Bronchial epithelial cell (primary cell): ENCODE results near the gene CALHM3. TPM values are rescaled to one million over a fixed set of nuclear protein-coding genes. Genes with fewer than 3 reads are reported as not detected.

ENCODE experiments used
- DNase-seq: peaks from one replicate; pipeline ENCODE4 v3.0.0-alpha.2; 2010; ENCODE audit warnings: low read depth
- FAIRE-seq: peaks from 2 replicates; lab custom pipeline; 2011; peaks lifted over from hg19 to GRCh38; lab: Jason Lieb, UNC
- H3K27me3 ChIP-seq: 2 replicates; pipeline ENCODE4 v1.5.1; 2011; ENCODE audit warnings: low read length; ENCODE audit not compliant: control insufficient read depth, insufficient read depth
- H3K36me3 ChIP-seq: 2 replicates; pipeline ENCODE4 v1.5.1; 2011; ENCODE audit warnings: low read length; ENCODE audit not compliant: control insufficient read depth, insufficient read depth
- H3K4me3 ChIP-seq: 2 replicates; pipeline ENCODE4 v1.5.1; 2011; ENCODE audit warnings: mild to moderate bottlenecking, low read depth, low read length, control low read depth
- total RNA-seq: library from RNA; depleted of rRNA; stranded (reverse); fragments of >200 nt; gene quantifications from 2 replicates; pipeline ENCODE4 v1.2.1, GENCODE V29; 2014
- TF ChIP-seq, protein P1 (sequence below): IDR thresholded peaks from 2 replicates; pipeline ENCODE4 v1.5.1; 2011; ENCODE audit warnings: mild to moderate bottlenecking, moderate library complexity, low read length, control low read depth, inconsistent platforms; ENCODE audit not compliant: insufficient read depth, severe bottlenecking

Gene CALHM3
- total RNA-seq, 1 donor from 2014 or later, result not detected

DNA sequence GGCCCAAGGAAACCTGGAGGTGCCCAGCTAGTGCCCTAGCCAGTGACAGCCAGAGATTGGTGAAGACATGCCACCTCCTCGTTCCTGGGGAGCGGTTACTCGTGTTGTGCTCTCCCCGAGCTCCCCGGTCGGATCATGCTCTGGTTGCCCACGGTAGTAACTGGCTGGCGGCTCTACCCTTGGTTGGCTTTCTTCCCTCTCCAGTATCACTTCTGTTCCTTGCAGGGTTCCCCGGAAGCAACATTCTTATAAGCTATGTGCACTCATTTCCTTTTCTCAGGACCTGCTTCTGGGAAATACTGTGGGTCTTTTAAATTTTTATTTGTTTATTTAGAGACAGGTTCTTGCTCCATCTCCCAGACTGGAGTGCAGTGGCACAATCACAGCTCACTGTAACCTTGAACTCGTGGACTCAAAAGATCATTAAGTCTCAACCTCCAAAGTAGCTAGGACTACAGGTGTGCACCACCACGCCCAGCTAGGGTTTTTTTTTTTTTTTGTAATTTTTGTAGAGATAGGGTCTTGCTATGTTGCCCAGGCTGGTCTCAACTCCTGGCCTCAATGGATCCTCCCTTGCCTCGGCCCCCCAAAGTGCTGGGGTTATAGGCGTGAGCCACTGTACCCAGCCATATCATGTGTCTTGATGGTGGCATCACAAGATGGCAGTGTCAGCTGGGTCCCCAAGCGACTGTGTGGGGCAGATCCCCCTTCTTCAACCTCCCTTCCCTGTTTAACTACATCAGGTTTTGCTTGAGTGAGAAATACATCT, 13.4 kb downstream of the CALHM3 start:
- FAIRE-seq (no peak), DNase-seq (no peak)
- Histone ChIP-seq H3K27me3 (no peaks in the 10 kb centered on the region), H3K4me3 (no peak overlapping the region), H3K36me3 (no peaks in the 10 kb centered on the region)
- TF ChIP-seq, protein P1, sequence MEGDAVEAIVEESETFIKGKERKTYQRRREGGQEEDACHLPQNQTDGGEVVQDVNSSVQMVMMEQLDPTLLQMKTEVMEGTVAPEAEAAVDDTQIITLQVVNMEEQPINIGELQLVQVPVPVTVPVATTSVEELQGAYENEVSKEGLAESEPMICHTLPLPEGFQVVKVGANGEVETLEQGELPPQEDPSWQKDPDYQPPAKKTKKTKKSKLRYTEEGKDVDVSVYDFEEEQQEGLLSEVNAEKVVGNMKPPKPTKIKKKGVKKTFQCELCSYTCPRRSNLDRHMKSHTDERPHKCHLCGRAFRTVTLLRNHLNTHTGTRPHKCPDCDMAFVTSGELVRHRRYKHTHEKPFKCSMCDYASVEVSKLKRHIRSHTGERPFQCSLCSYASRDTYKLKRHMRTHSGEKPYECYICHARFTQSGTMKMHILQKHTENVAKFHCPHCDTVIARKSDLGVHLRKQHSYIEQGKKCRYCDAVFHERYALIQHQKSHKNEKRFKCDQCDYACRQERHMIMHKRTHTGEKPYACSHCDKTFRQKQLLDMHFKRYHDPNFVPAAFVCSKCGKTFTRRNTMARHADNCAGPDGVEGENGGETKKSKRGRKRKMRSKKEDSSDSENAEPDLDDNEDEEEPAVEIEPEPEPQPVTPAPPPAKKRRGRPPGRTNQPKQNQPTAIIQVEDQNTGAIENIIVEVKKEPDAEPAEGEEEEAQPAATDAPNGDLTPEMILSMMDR, result no peak

GRCh38 chr10:103463499-103463898, 15.5 kb downstream of the CALHM3 start:
- H3K27me3 ChIP-seq, result no peaks in the 10 kb centered on the region
- TF ChIP-seq, protein P1, result no peak
- H3K36me3 ChIP-seq, result no peaks in the 10 kb centered on the region
- FAIRE-seq, result no peak
- no peak for DNase-seq
- H3K4me3 ChIP-seq, result no peak overlapping the region

GRCh38 chr10:103459615-103460014, 19.4 kb downstream of the CALHM3 start:
- Histone ChIP-seq H3K27me3 (no peaks in the 10 kb centered on the region), H3K36me3 (no peaks in the 10 kb centered on the region), H3K4me3 (no peak overlapping the region)
- FAIRE-seq (no peak), DNase-seq (no peak)
- TF ChIP-seq, protein P1, result no peak

- TF ChIP-seq, protein P1, result no peak
- Histone ChIP-seq H3K27me3 (no peaks in the 10 kb centered on the region), H3K36me3 (no peaks in the 10 kb centered on the region), H3K4me3 (no peak within 1 kb of the TSS)
- no peak for FAIRE-seq
- DNase-seq, result no peak
Observed at GRCh38 chr10:103458720-103459119, 20.3 kb downstream of the CALHM3 start, which contains the start of gene CALHM1. Gene CALHM1, minus strand, starts transcription at chr10:103458900. Its CDS starts 149 bp downstream, at chr10:103458751.

DNA sequence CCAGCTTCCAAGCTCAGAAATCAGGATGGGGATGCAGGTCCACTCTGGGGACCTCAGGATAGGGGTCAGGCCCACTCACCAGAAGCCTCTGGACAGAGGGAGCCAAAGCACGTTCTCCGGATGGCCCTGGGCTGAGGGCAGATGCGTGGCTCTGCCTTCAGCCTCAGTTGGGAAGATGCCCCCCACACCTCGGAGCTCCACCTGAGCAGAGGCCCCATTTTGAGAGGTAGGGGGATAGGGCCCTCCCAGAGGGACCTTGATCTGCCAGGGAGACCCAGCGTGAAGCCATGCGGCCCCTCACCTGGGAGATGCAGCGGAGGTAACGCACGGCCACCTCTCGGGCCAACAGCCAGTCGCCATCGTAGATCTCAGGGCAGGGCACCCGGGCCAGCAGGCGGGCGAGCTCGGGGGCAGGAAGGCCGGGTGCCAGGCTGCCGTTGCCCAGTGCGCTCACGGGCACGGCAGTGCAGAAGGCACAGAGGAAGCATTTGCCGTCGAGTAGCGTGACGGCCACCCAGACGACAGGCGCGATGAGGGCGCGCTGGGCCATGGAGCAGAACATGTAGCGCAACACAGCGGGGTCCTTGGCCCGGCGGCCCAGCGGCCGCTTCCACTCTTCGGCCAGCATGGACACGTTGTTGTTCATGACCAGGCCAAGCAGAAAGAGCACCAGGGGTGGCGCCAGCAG, 21.0 kb downstream of the CALHM3 start:
- DNase-seq (no peak), FAIRE-seq (no peak)
- Histone ChIP-seq H3K4me3 (no peak overlapping the region), H3K36me3 (no peaks in the 10 kb centered on the region), H3K27me3 (no peaks in the 10 kb centered on the region)
- TF ChIP-seq, protein P1, result no peak
